ENCODE results near the gene UBR4.

UBR4 gene

GRCh38 chr1:19029191-19030085 is 180.6 kb downstream of the UBR4 start:
- Histone ChIP-seq H3K36me3 (ENCODE audit: control insufficient read depth, insufficient read depth, low read length) (no peaks in the 10 kb centered on the region), H3K27ac (no peak overlapping the region), H3K27me3 (ENCODE audit: control insufficient read depth, insufficient read depth, low read length) (no peaks in the 10 kb centered on the region)

GRCh38 chr1:19028546-19029129 is 181.4 kb downstream of the UBR4 start:
- no peak for TF ChIP-seq CTCF (IDR thresholded peaks at IDR 0.05)
- Histone ChIP-seq H3K4me3 (ENCODE audit: low read depth, low read length) (no peak overlapping the region), H2AFZ (no peak overlapping the region), H3K4me1 (no peaks in the 10 kb centered on the region), H3K27ac (no peak overlapping the region), H3K79me2 (no peaks in the 10 kb centered on the region), H3K27me3 (ENCODE audit: control insufficient read depth, insufficient read depth, low read length) (no peaks in the 10 kb centered on the region), H3K4me2 (ENCODE audit: low read length) (no peak overlapping the region), H3K9me3 (ENCODE audit: control insufficient read depth, low read length) (no peaks in the 10 kb centered on the region), H3K36me3 (ENCODE audit: control insufficient read depth, insufficient read depth, low read length) (no peaks in the 10 kb centered on the region), H3K9ac (no peak overlapping the region)

More at GRCh38 chr1:19029191-19030085, 180.6 kb downstream of the UBR4 start:
- no peak overlapping the region for H3K4me3 ChIP-seq (ENCODE audit: low read depth, low read length)
- H3K9ac ChIP-seq: no peak overlapping the region
- H2AFZ ChIP-seq: no peak overlapping the region
- H3K4me2 ChIP-seq (ENCODE audit: low read length): no peak overlapping the region
- no peaks in the 10 kb centered on the region for H3K4me1 ChIP-seq
- no peak for TF ChIP-seq CTCF (IDR thresholded peaks at IDR 0.05)
- no peaks in the 10 kb centered on the region for H3K79me2 ChIP-seq
- no peaks in the 10 kb centered on the region for H3K9me3 ChIP-seq (ENCODE audit: control insufficient read depth, low read length)

- H3K4me1 ChIP-seq: no peaks in the 10 kb centered on the region
- peak overlapping the region; percentile 7 for H3K4me2 ChIP-seq (ENCODE audit: low read length)
- no peak overlapping the region for H3K27ac ChIP-seq
- H3K9me3 ChIP-seq (ENCODE audit: control insufficient read depth, low read length): no peaks in the 10 kb centered on the region
- H3K4me3 ChIP-seq (ENCODE audit: low read depth, low read length): no peak overlapping the region
- no peaks in the 10 kb centered on the region for H3K79me2 ChIP-seq
- TF ChIP-seq CTCF (IDR thresholded peaks at IDR 0.05): no peak
- no peak overlapping the region for H2AFZ ChIP-seq
- H3K9ac ChIP-seq: no peak overlapping the region
- no peaks in the 10 kb centered on the region for H3K36me3 ChIP-seq (ENCODE audit: control insufficient read depth, insufficient read depth, low read length)
- H3K27me3 ChIP-seq (ENCODE audit: control insufficient read depth, insufficient read depth, low read length): no peaks in the 10 kb centered on the region
Measured at GRCh38 chr1:19028110-19028509, 182.0 kb downstream of the UBR4 start.
